Liver (tissue), 3 donors: ENCODE results near the gene ARGLU1.

ENCODE experiments used
- ATF3 ChIP-seq: IDR thresholded peaks from 2 replicates; pipeline ENCODE4 v1.6.1; 2016; ENCODE audit warnings: antibody characterized with exemption
- CTCF ChIP-seq: fragments of 150-350 bp; IDR thresholded peaks from 2 replicates; pipeline ENCODE4 v1.5.1; 2017; ENCODE audit warnings: improper control_type of control experiment, low read depth, low read length; ENCODE audit not compliant: missing input control
- FOXA1 ChIP-seq: IDR thresholded peaks from 2 replicates; pipeline ENCODE4 v1.6.1; 2016; ENCODE audit warnings: antibody characterized with exemption
- GABPA ChIP-seq, 2 donors: IDR thresholded peaks in 1 of 2; conservative IDR thresholded peaks in 1 of 2; 2 replicates each; pipeline ENCODE4 v1.6.1; 2016; ENCODE audit warnings: antibody characterized with exemption in 2 of 2, mild to moderate bottlenecking in 1 of 2, moderate library complexity in 1 of 2
- HNF4G ChIP-seq: IDR thresholded peaks from 2 replicates; pipeline ENCODE4 v1.6.1; 2016; ENCODE audit warnings: antibody characterized with exemption
- JUND ChIP-seq, 2 donors: IDR thresholded peaks; 2 replicates each; pipeline ENCODE4 v1.6.1; 2016; ENCODE audit warnings: antibody characterized with exemption in 2 of 2
- MAX ChIP-seq: IDR thresholded peaks from 2 replicates; pipeline ENCODE4 v1.6.1; 2016; ENCODE audit warnings: antibody characterized with exemption
- RAD21 ChIP-seq, 2 donors: IDR thresholded peaks; 2 replicates each; pipeline ENCODE4 v1.6.1; 2016; ENCODE audit warnings: antibody characterized with exemption in 2 of 2, mild to moderate bottlenecking in 2 of 2
- REST ChIP-seq: IDR thresholded peaks from 2 replicates; pipeline ENCODE4 v1.6.1; 2016; ENCODE audit warnings: antibody characterized with exemption, mild to moderate bottlenecking
- RXRA ChIP-seq, 2 donors: IDR thresholded peaks; 2 replicates each; pipeline ENCODE4 v1.6.1; 2017 to 2018; ENCODE audit warnings: antibody characterized with exemption in 2 of 2, mild to moderate bottlenecking in 1 of 2
- SP1 ChIP-seq: IDR thresholded peaks from 2 replicates; pipeline ENCODE4 v1.6.1; 2018; ENCODE audit warnings: antibody characterized with exemption, mild to moderate bottlenecking
- TAF1 ChIP-seq: conservative IDR thresholded peaks from 2 replicates; pipeline ENCODE4 v1.6.1; 2016; ENCODE audit warnings: antibody characterized with exemption, mild to moderate bottlenecking
- YY1 ChIP-seq: IDR thresholded peaks from 2 replicates; pipeline ENCODE4 v1.6.1; 2016; ENCODE audit warnings: antibody characterized with exemption, mild to moderate bottlenecking
- donor health status: healthy.
- donor health status: healthy.

- TF ChIP-seq CTCF (no peak), RAD21 (IDR thresholded peaks at IDR 0.05) (no peak), GABPA (IDR thresholded peaks at IDR 0.05 in 1 of 2, conservative IDR thresholded peaks at IDR 0.05 in 1 of 2) (no peak), REST (no peak), FOXA1 (no peak), YY1 (no peak), SP1 (no peak), MAX (no peak), HNF4G (no peak), TAF1 (no peak), JUND (IDR thresholded peaks at IDR 0.05) (no peak), ATF3 (no peak), RXRA (IDR thresholded peaks at IDR 0.05) (no peak)
Observed at GRCh38 chr13:106492588-106493475, 75.1 kb downstream of the ARGLU1 start.
